ENCODE data around the gene ANK3. TPM values are rescaled to one million over a fixed set of nuclear protein-coding genes. Genes with fewer than 3 reads are reported as not detected.

The ANK3 gene
- total and polyA plus RNA-seq, 7 donors, result 10.8 to 86.7 (median 42.5) TPM

GRCh38 chr10:60380781-60381180 lies 8.9 kb downstream of the ANK3 start:
- H3K9me3 ChIP-seq, result no peaks in the 10 kb centered on the region
- H3K36me3 ChIP-seq, result no peaks in the 10 kb centered on the region
- no peak for DNase-seq
- 94% methylated on average over 5 of the region's 5 CpGs for WGBS, 2 donors
- intact Hi-C loops (cut with DNase I), result no loop called here
- TF ChIP-seq EP300 (IDR thresholded peaks at IDR 0.05), result no peak
- TF ChIP-seq CTCF (IDR thresholded peaks at IDR 0.05), result no peak
- TF ChIP-seq POLR2A (IDR thresholded peaks at IDR 0.05), result no peak
- TF ChIP-seq POLR2AphosphoS5 (IDR thresholded peaks at IDR 0.05), result no peak
- no peak overlapping the region for H3K4me3 ChIP-seq
- H3K4me1 ChIP-seq, result peaks cover 0 to 10% (median 8%) of the 10 kb centered on the region in 4 donors
- no peak overlapping the region for H3K27ac ChIP-seq
- no peaks in the 10 kb centered on the region for H3K27me3 ChIP-seq

- Histone ChIP-seq H3K27me3 (no peaks in the 10 kb centered on the region), H3K4me1 (no peaks in the 10 kb centered on the region), H3K9me3 (no peaks in the 10 kb centered on the region), H3K4me3 (no peak overlapping the region), H3K36me3 (no peaks in the 10 kb centered on the region), H3K27ac (no peak overlapping the region)
- WGBS, 2 donors, result 85% methylated on average over 1 of the region's 1 CpG
- intact Hi-C loops (cut with DNase I), result no loop called here
- TF ChIP-seq POLR2A (IDR thresholded peaks at IDR 0.05) (no peak), EP300 (IDR thresholded peaks at IDR 0.05) (no peak), POLR2AphosphoS5 (IDR thresholded peaks at IDR 0.05) (no peak), CTCF (IDR thresholded peaks at IDR 0.05) (no peak)
- no peak for DNase-seq
These were observed 11.7 kb downstream of the ANK3 start for GRCh38 chr10:60377955-60378354.

- no peaks in the 10 kb centered on the region for H3K27me3 ChIP-seq
- WGBS, 2 donors, result 62 to 64% methylated on average over 1 of the region's 1 CpG
- H3K27ac ChIP-seq, result no peak overlapping the region
- DNase-seq, result no peak
- no peaks in the 10 kb centered on the region for H3K36me3 ChIP-seq
- no peaks in the 10 kb centered on the region for H3K4me1 ChIP-seq
- no peaks in the 10 kb centered on the region for H3K9me3 ChIP-seq
- TF ChIP-seq EP300 (IDR thresholded peaks at IDR 0.05), result no peak
- TF ChIP-seq POLR2AphosphoS5 (IDR thresholded peaks at IDR 0.05), result no peak
- no peak for TF ChIP-seq CTCF (IDR thresholded peaks at IDR 0.05)
- TF ChIP-seq POLR2A (IDR thresholded peaks at IDR 0.05), result no peak
- no peak overlapping the region for H3K4me3 ChIP-seq
- intact Hi-C loops (cut with DNase I), result no loop called here
These were observed 12.7 kb downstream of the ANK3 start for GRCh38 chr10:60377042-60377352.

- TF ChIP-seq POLR2AphosphoS5 (IDR thresholded peaks at IDR 0.05), result no peak
- TF ChIP-seq EP300 (IDR thresholded peaks at IDR 0.05), result no peak
- no peak for TF ChIP-seq CTCF (IDR thresholded peaks at IDR 0.05)
- no peak for TF ChIP-seq POLR2A (IDR thresholded peaks at IDR 0.05)
- intact Hi-C loops (cut with DNase I), result no loop called here
- Histone ChIP-seq H3K4me3 (no peak overlapping the region), H3K36me3 (no peaks in the 10 kb centered on the region), H3K9me3 (no peaks in the 10 kb centered on the region), H3K27me3 (no peaks in the 10 kb centered on the region), H3K27ac (no peak overlapping the region), H3K4me1 (no peaks in the 10 kb centered on the region)
- DNase-seq, result no peak
- 91 to 94% methylated on average over 6 of the region's 6 CpGs for WGBS, 2 donors
These were observed 13.2 kb downstream of the ANK3 start for GRCh38 chr10:60376221-60377041.

Data from sigmoid colon (tissue), 7 donors.